ENCODE data around the gene CAMTA1.

Gene CAMTA1

GRCh38 chr1:7047866-7048265 is 262.6 kb downstream of the CAMTA1 start:
- no peaks in the 10 kb centered on the region for H3K27me3 ChIP-seq (ENCODE audit: insufficient read depth, poor library complexity, severe bottlenecking)
- H3K27ac ChIP-seq (ENCODE audit: poor library complexity, severe bottlenecking) = no peak overlapping the region
- H3K36me3 ChIP-seq (ENCODE audit: low read depth) = no peaks in the 10 kb centered on the region
- no peaks in the 10 kb centered on the region for H3K9me3 ChIP-seq (ENCODE audit: severe bottlenecking)
- no peak overlapping the region for H3K4me3 ChIP-seq (ENCODE audit: severe bottlenecking)
- DNase-seq (ENCODE audit: low spot score) = no peak
- ATAC-seq (ENCODE audit: low read depth) = no peak
- H3K4me1 ChIP-seq (ENCODE audit: insufficient read depth, poor library complexity, severe bottlenecking) = no peaks in the 10 kb centered on the region
- no peak for TF ChIP-seq CTCF (IDR thresholded peaks at IDR 0.05; ENCODE audit: poor library complexity, severe bottlenecking)

GRCh38 chr1:7048395-7048794 is 263.1 kb downstream of the CAMTA1 start:
- Histone ChIP-seq H3K4me1 (ENCODE audit: insufficient read depth, poor library complexity, severe bottlenecking) (no peaks in the 10 kb centered on the region), H3K36me3 (ENCODE audit: low read depth) (no peaks in the 10 kb centered on the region), H3K9me3 (ENCODE audit: severe bottlenecking) (no peaks in the 10 kb centered on the region), H3K27ac (ENCODE audit: poor library complexity, severe bottlenecking) (no peak overlapping the region), H3K4me3 (ENCODE audit: severe bottlenecking) (no peak overlapping the region), H3K27me3 (ENCODE audit: insufficient read depth, poor library complexity, severe bottlenecking) (no peaks in the 10 kb centered on the region)
- ATAC-seq (ENCODE audit: low read depth) (no peak), DNase-seq (ENCODE audit: low spot score) (no peak)
- TF ChIP-seq CTCF (IDR thresholded peaks at IDR 0.05; ENCODE audit: poor library complexity, severe bottlenecking) = no peak

- Histone ChIP-seq H3K27ac (ENCODE audit: poor library complexity, severe bottlenecking) (no peak overlapping the region), H3K4me1 (ENCODE audit: insufficient read depth, poor library complexity, severe bottlenecking) (no peaks in the 10 kb centered on the region), H3K9me3 (ENCODE audit: severe bottlenecking) (no peaks in the 10 kb centered on the region), H3K4me3 (ENCODE audit: severe bottlenecking) (no peak overlapping the region), H3K27me3 (ENCODE audit: insufficient read depth, poor library complexity, severe bottlenecking) (no peaks in the 10 kb centered on the region), H3K36me3 (ENCODE audit: low read depth) (no peaks in the 10 kb centered on the region)
- TF ChIP-seq CTCF (IDR thresholded peaks at IDR 0.05; ENCODE audit: poor library complexity, severe bottlenecking) = no peak
- no peak for DNase-seq (ENCODE audit: low spot score)
- ATAC-seq (ENCODE audit: low read depth) = no peak
These were observed 264.8 kb downstream of the CAMTA1 start for GRCh38 chr1:7049913-7050625.

GRCh38 chr1:7050751-7051665 is 265.8 kb downstream of the CAMTA1 start:
- no peak for ATAC-seq (ENCODE audit: low read depth)
- Histone ChIP-seq H3K27ac (ENCODE audit: poor library complexity, severe bottlenecking) (no peak overlapping the region), H3K9me3 (ENCODE audit: severe bottlenecking) (no peaks in the 10 kb centered on the region), H3K27me3 (ENCODE audit: insufficient read depth, poor library complexity, severe bottlenecking) (no peaks in the 10 kb centered on the region), H3K36me3 (ENCODE audit: low read depth) (no peaks in the 10 kb centered on the region), H3K4me3 (ENCODE audit: severe bottlenecking) (no peak overlapping the region), H3K4me1 (ENCODE audit: insufficient read depth, poor library complexity, severe bottlenecking) (no peaks in the 10 kb centered on the region)
- TF ChIP-seq CTCF (IDR thresholded peaks at IDR 0.05; ENCODE audit: poor library complexity, severe bottlenecking) = no peak
- DNase-seq (ENCODE audit: low spot score) = no peak

All from RWPE2 (cell line).